ENCODE data around the gene DMRT1.
"Not testable (repeated sequence)": the region's sequence is repeated elsewhere in the genome, so short reads cannot be mapped to it uniquely, and the experiment has no call there.

The DMRT1 gene

GRCh38 chr9:860706-861105 is 19.2 kb downstream of the DMRT1 start:
- DNase-seq = no peak

GRCh38 chr9:861525-861924 is 20.0 kb downstream of the DMRT1 start:
- not testable (repeated sequence) for DNase-seq

- no peak for DNase-seq
Measured at GRCh38 chr9:875119-875962, 33.8 kb downstream of the DMRT1 start.

DNA sequence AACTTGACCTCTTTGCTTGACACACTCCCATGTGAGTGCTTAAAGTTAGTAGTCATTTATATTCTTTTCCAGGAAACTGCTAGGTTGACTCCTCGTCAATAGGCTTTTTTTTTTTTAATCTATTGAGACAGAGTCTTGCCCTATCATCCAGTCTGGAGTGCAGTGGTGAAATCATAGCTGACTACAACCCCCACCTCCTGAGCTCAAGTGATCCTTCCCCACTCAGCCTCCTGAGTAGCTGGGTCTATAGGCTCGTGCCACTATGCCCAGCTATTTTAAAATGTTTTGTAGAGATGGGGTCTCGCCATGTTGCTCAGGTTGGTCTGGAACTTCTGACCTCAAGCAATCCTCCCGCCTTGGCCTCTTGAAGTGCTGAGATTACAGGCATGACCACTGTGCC is 34.9 kb downstream of the DMRT1 start:
- DNase-seq = no peak

- no peak for DNase-seq
Measured at GRCh38 chr9:878239-878638, 36.7 kb downstream of the DMRT1 start.

DNA sequence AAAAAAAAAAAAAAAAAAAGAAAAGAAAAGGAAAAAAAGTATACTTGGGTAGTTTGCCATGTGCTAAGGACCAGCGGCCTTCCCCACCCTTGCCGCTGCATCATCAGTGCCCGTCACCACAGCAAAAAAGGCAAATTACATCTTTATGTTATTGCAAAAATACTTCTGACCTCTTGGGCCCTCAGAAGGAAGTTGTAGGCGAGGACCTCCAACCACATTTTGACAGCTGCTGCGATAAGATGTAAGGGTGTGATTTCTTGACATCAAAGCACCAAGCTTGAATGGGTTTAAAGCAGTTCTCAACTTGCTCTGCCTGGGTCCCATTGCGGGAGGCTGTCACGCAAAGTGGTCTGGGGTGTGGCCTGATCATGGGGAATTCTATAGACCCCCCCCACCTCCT is 39.2 kb downstream of the DMRT1 start:
- no peak for DNase-seq

DNA sequence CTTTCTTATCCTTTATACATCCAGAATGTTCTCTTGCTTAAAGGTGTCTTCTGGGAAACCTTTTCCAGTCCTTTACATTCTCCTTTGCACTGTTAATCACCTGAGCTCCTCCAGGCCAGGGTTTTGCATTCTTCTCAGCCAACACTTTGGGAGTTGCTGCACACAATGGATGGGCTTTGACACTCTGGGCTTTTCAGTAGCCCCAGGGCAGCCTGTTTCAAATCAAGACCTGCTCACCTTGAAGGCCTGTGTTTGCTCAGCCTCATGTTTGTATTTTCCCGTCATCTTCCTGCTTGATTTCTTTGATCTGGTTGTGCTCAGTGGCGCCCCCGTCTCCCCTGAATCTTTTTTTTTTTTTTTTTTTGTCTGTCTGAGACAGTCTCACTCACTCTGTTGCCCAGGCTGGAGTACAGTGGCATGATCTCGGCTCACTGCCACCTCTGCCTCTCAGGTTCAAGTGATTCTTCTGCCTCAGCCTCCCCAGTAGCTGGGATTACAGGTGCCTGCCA is 41.0 kb downstream of the DMRT1 start:
- DNase-seq = no peak

DNA sequence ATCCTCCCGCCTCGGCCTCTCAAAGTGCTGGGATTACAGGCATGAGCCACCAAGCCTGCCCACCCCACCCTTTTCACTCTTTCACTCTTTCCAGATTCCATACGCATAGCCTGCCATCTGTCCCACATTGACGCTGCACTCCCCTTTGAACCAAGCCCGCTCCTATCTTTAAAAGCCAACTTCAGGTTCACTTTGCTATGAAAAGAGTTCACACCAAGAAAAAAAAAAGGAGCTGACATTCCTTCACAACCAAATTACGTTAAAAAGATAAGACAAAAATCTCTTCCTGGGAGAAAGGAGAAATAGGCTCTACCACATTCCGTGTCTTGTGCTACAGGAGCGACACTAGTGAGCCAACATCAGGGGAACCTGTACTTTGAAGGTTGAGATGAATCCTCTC is 41.5 kb downstream of the DMRT1 start:
- no peak for DNase-seq

DNA sequence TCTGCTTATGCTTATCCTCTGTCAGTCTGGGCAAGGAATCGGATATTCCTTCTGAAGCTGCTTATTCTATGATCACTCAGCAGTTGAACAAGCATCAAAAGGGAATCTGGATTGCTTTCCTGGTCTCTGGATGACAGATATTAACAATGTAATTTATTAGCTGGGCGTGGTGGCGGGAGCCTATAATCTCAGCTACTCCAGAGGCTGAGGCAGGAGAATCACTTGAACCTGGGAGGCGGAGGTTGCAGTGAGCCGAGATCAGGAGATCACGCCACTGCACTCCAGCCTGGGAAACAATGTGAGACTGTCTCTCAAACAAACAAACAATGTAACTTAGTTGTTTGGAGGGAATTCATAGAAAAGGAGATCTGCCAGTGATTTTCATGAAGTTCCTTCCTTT is 45.4 kb downstream of the DMRT1 start:
- DNase-seq = no peak

- DNase-seq = no peak
Measured at GRCh38 chr9:892123-892522, 50.6 kb downstream of the DMRT1 start.

GRCh38 chr9:893115-893514 is 51.6 kb downstream of the DMRT1 start:
- DNase-seq = no peak

- peak; percentile 81 for DNase-seq
Measured at GRCh38 chr9:893843-894420, 52.4 kb downstream of the DMRT1 start.

GRCh38 chr9:899440-900184 is 58.1 kb downstream of the DMRT1 start:
- peak; percentile 20 for DNase-seq

DNA sequence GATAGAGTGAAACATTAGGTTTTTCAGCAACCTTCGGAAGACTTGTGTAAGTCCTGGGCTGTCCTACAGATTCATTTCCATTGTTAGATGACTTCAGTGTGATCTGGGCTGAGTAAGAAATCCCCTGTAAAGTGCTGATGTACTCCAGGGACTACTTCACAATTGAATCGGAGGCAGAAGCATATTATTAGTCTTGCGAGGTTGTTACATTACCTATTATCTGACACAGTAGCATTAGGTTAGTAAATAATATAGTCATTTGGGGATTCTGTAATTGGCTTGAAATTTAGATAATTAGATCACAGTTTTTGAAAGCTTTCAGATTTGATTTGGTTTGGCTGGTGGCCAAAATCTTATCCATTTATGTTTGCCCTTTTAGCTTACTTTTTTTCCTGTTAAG is 62.4 kb downstream of the DMRT1 start:
- DNase-seq = no peak

- no peak for DNase-seq
Measured at GRCh38 chr9:905906-906305, 64.4 kb downstream of the DMRT1 start.

GRCh38 chr9:908536-909205 is 67.2 kb downstream of the DMRT1 start:
- DNase-seq = no peak

- no peak for DNase-seq
Measured at GRCh38 chr9:911005-911404, 69.5 kb downstream of the DMRT1 start.

- DNase-seq = no peak
Measured at GRCh38 chr9:912776-913175, 71.3 kb downstream of the DMRT1 start.

DNA sequence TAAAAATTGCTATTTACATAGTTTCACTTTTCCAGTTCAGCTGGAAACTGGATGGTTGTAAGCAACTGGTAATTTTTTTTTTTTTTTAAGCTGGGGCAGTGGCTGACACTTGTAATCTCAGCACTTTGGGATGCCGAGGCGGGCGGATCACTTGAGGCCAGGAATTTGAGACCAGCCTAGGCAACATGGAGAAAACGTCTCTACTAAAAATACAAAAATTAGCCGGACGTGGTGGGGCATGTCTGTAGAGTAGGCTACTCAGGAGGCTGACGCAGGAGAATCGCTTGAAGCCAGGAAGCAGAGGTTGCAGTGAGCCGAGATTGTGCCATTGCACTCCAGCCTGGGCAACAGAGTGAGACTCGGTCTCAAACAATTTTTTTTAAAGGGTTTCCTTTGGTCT is 72.0 kb downstream of the DMRT1 start:
- DNase-seq = not testable (repeated sequence)

DNA sequence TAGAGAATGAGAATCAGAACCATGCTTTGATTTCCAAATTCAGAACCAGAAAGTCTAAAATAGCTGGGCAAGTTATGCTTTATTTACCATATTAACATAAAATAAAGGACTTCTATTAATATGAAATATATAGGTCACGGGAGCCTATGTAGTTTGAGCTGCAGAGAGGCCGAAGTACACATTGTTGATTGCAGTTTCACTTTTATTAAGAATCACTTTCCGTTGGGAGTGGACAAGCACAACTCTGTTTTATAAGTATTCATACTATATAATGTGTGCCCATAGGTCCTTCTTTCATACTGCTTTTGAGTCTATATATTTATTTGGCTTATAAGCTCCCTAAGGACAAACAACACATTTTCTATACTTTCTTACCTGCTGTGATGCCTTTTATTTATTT is 76.2 kb downstream of the DMRT1 start:
- DNase-seq = no peak

DNA sequence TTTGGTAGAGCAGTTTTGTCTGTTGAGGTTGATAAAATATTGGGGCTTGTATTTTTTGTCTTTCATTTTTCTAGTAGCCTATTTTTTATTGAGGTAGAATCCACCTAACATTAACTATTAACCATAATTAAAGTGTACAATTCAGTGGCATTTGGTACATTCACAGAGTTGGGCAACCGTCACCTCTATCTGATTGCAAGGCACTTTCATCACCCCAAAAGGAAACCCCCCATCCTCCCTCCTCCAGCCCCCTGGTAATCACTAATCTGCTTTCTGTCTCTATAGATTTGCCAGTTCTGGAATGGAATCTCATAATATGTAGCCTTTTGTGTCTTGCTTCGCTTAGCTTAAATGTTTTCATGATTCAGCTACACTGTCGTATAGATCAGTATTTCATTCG is 79.4 kb downstream of the DMRT1 start:
- DNase-seq = no peak

DNA sequence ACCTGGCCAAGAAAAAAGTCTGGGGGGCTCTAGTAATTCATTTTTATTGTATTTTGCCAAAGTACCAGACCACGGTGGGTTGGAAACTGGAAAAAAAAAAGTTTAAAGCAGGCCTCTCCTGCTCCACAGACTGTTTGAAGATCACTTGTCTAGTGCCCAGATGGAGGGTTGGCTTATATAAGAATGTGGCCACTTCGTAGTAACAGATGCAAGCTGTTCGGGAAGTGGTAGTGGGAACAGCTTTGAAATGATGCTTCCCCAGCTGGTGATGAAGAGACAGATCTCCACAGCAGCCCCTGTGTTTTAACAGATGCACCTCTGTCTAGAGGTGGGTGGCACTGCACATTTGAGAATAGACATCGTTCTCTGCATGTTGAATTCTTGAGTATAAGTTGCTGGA is 80.7 kb downstream of the DMRT1 start:
- DNase-seq = no peak

DNA sequence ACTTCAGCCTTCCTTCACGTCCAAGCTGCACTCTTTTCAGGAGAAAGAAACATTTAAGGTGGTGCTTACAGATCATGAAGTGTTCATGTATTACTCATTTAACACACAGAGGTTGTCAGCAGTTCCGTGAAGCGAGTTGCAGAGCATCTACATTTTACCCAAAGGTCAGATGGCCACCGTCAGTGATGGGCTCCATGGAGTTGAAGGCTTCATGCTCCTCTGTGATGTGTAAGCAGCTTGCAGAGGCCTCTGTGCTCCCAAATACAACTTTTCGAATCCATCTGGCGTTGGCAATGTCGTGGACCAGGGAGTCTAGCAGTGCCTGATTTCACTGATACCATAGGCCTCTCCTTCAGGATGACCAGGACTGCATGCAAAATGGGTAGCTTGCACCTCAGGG is 81.2 kb downstream of the DMRT1 start:
- no peak for DNase-seq
